ENCODE results near the gene SCLY. TPM values are rescaled to one million over a fixed set of nuclear protein-coding genes. Genes with fewer than 3 reads are reported as not detected.

SCLY gene
- total RNA-seq, 2 donors from 2014 or later = 10.2 to 36.9 TPM

DNA sequence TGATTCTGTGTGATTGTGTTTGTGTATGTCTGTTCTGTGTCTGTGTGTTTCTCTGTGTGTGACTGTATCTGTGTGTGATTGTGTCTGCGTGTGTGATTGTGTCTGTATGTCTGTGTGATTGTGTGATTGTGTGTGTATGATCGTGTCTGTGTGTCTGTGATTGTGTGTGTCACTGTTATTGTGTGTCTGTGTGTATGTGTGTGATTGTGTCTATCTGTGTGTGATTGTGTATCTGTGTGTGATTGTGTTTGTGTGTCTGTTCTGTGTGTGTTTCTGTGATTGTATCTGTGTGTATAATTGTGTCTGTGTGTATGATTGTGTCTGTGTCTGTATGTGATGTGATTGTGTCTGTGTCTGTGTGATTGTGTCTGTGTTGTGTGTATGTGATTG is 66.0 kb downstream of the SCLY start:
- Histone ChIP-seq H3K4me3 (no peak overlapping the region), H3K9ac (ENCODE audit: low read depth in 2 of 2, low read length in 2 of 2) (no peak overlapping the region), H3K27me3 (no peaks in the 10 kb centered on the region), H3K9me3 (no peaks in the 10 kb centered on the region), H3K4me1 (no peaks in the 10 kb centered on the region), H3K27ac (no peak overlapping the region), H3K36me3 (no peaks in the 10 kb centered on the region)
- TF ChIP-seq, protein P1, sequence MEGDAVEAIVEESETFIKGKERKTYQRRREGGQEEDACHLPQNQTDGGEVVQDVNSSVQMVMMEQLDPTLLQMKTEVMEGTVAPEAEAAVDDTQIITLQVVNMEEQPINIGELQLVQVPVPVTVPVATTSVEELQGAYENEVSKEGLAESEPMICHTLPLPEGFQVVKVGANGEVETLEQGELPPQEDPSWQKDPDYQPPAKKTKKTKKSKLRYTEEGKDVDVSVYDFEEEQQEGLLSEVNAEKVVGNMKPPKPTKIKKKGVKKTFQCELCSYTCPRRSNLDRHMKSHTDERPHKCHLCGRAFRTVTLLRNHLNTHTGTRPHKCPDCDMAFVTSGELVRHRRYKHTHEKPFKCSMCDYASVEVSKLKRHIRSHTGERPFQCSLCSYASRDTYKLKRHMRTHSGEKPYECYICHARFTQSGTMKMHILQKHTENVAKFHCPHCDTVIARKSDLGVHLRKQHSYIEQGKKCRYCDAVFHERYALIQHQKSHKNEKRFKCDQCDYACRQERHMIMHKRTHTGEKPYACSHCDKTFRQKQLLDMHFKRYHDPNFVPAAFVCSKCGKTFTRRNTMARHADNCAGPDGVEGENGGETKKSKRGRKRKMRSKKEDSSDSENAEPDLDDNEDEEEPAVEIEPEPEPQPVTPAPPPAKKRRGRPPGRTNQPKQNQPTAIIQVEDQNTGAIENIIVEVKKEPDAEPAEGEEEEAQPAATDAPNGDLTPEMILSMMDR (IDR thresholded peaks at IDR 0.05) = no peak
- no peak for DNase-seq
- intact Hi-C loops (cut with DNase I) = no loop called here

DNA sequence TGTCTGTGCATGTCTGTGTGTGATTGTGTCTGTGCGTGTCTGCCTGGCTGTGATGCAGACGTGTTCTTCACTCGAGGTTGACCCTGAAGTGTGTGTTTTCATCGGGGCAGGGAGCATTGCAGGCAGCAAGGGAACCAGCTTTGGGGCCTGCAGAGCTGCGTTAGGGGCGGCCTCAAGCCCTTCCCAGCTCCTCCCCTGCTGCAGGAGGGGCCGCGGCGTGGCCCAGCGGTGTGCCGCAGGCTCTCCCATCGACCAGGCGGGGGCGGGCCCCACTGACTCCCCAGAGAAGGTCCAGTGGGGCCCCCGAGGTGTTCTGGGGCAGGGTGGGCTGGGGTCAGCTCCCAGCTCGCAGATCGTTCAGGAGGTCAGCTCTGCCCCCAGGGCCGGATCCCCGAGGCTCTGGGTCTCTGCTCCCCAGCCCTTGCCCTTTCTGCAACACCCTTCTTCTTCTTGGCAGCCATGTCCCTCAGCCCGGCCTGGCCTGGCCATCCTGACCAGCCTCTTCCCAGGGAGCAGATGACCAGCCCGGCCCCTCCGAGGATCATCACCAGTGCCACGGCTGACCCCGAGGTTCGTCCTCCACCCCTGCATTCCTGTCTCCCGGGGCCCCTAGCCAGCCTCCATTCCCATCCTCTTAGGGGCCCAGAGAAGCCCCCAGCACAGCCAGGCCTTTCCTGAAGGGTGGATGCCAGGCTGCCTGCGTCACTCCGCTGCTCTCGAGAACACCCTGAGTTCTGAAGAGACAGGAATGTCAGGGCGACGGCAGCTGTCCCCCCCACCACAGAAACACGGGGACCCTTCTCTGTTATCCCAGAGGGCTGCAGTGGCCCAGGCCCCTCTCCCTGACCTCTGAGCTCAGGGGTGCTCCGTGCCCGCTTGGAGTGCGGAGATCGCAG is 66.6 kb downstream of the SCLY start:
- H3K36me3 ChIP-seq = no peaks in the 10 kb centered on the region
- no peak for DNase-seq
- no peaks in the 10 kb centered on the region for H3K27me3 ChIP-seq
- H3K9me3 ChIP-seq = no peaks in the 10 kb centered on the region
- TF ChIP-seq, protein P1 (IDR thresholded peaks at IDR 0.05) = no peak
- no peak overlapping the region for H3K27ac ChIP-seq
- H3K4me1 ChIP-seq = no peaks in the 10 kb centered on the region
- H3K9ac ChIP-seq (ENCODE audit: low read depth in 2 of 2, low read length in 2 of 2) = no peak overlapping the region
- no peak overlapping the region for H3K4me3 ChIP-seq
- intact Hi-C loops (cut with DNase I) = no loop called here

DNA sequence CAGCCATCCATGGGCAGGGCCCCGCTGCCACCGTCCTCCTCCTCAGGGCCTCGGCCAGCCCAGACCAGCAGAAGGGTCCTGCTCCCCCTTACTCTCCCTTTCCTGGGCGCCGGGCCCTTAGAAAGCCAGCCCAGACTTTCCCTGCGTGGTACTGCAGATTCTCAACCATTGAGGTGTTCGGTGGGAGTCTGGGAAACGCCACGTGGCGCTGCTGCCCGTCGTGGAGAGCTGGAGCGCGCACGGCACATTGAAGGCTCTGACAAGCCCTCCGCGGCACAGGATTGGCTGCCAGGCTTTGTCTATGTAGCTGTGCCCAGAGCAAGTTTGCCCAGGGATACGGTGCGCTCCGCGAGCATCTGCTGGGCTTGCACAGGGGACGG is 67.2 kb downstream of the SCLY start:
- intact Hi-C loops (cut with DNase I) = no loop called here
- Histone ChIP-seq H3K9me3 (no peaks in the 10 kb centered on the region), H3K36me3 (no peaks in the 10 kb centered on the region), H3K4me1 (no peaks in the 10 kb centered on the region), H3K4me3 (no peak overlapping the region), H3K27ac (no peak overlapping the region), H3K9ac (ENCODE audit: low read depth in 2 of 2, low read length in 2 of 2) (no peak overlapping the region), H3K27me3 (no peaks in the 10 kb centered on the region)
- TF ChIP-seq, protein P1 (IDR thresholded peaks at IDR 0.05) = no peak
- no peak for DNase-seq

DNA sequence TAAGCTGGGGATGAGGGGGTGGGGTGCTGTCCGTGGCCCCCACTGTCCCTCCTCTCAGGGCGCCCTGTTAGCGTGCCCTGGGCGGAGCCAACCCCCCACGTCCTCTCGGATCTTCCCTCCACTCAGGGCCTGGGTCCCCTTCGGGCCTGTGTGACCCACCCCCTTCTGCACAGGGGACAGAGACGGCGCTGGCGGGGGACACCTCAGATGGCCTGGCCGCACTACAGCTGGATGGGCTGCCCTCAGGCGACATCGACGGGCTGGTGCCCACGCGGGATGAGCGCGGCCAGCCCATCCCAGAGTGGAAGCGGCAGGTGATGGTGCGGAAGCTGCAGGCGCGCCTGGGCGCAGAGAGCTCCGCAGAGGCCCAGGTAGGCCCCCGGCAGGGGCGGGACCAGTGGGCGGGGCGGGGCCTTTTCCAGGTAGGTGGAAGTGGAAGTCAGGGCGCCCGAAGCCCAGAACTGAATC is 67.8 kb downstream of the SCLY start:
- no peak overlapping the region for H3K4me3 ChIP-seq
- no peak overlapping the region for H3K27ac ChIP-seq
- no peaks in the 10 kb centered on the region for H3K9me3 ChIP-seq
- no peaks in the 10 kb centered on the region for H3K36me3 ChIP-seq
- no peaks in the 10 kb centered on the region for H3K27me3 ChIP-seq
- TF ChIP-seq, protein P1 (IDR thresholded peaks at IDR 0.05) = no peak
- no peaks in the 10 kb centered on the region for H3K4me1 ChIP-seq
- DNase-seq = no peak
- H3K9ac ChIP-seq (ENCODE audit: low read depth in 2 of 2, low read length in 2 of 2) = no peak overlapping the region
- intact Hi-C loops (cut with DNase I) = no loop called here

DNA sequence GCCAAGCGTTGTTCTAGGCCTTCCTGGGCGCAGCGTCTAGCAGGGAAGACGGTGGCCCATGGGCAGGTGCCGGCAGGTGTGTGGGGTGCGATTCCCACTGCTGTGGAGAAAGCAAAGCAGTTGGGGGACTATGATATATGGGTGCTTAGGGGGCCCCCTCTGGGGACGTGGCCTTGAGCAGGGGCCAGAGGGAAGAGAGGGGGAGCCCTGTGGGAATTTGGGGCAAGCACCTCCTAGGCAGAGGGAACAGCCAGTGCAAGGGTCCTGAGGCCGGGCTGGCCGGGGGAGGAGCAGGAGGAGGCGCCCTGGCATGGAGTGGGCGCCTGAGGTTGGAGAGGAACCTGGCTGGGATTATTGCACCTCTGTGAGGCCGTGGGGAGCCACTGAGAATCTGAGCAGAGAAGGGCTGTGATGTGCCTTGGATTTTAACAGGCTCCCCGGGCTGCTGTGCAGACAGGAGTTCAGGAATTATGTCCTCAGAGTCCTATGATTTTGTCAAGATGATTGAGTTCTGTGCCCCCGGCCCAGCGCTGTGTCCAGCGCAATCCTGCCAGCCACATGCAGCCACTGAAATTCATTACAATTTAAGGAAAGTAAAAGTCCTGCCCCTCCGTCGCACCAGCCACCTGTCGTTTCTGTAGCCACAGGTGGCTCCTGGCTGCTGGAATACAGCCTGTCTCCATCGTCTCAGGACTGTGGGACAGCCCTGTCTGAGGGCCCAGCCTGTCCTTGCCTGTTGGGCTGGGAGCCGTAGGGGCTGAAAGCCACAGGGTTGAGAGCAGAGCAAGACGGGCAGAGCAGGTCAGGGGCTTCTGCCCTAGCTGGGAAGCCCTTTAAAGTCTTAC is 68.6 kb downstream of the SCLY start:
- intact Hi-C loops (cut with DNase I) = no loop called here

More for the DNA sequence above, 68.6 kb downstream of the SCLY start:
- Histone ChIP-seq H3K36me3 (no peaks in the 10 kb centered on the region), H3K4me3 (no peak overlapping the region), H3K4me1 (no peaks in the 10 kb centered on the region), H3K27ac (no peak overlapping the region), H3K9me3 (no peaks in the 10 kb centered on the region), H3K9ac (ENCODE audit: low read depth in 2 of 2, low read length in 2 of 2) (no peak overlapping the region), H3K27me3 (no peaks in the 10 kb centered on the region)
- TF ChIP-seq, protein P1 (IDR thresholded peaks at IDR 0.05) = no peak
- no peak for DNase-seq
